GM12864 (cell line): ENCODE data around the gene PCNX1.
"Not testable (repeated sequence)": the region's sequence is repeated elsewhere in the genome, so short reads cannot be mapped to it uniquely, and the experiment has no call there.

Experiments
- DNase-seq: peaks from one replicate; pipeline ENCODE4 v3.0.0-alpha.2; 2011; ENCODE audit warnings: low read depth
- H3K4me3 ChIP-seq: 2 replicates; pipeline ENCODE4 v1.5.1; 2011; ENCODE audit warnings: mild to moderate bottlenecking, low read depth, low read length, control low read depth
- CTCF ChIP-seq: IDR thresholded peaks from 2 replicates; pipeline ENCODE4 v1.5.1; 2011; ENCODE audit warnings: low read depth, mild to moderate bottlenecking, moderate library complexity, low read length, control low read depth, inconsistent platforms; ENCODE audit errors: missing control alignments

The PCNX1 gene

GRCh38 chr14:71121001-71121400 is 213.7 kb downstream of the PCNX1 start:
- no peak overlapping the region for H3K4me3 ChIP-seq
- no peak for TF ChIP-seq CTCF
- no peak for DNase-seq

GRCh38 chr14:71121711-71122110 is 214.5 kb downstream of the PCNX1 start:
- TF ChIP-seq CTCF = no peak
- no peak for DNase-seq
- H3K4me3 ChIP-seq = no peak overlapping the region

GRCh38 chr14:71122866-71123565 is 215.8 kb downstream of the PCNX1 start:
- H3K4me3 ChIP-seq = no peak overlapping the region
- no peak for DNase-seq
- TF ChIP-seq CTCF = no peak

DNA sequence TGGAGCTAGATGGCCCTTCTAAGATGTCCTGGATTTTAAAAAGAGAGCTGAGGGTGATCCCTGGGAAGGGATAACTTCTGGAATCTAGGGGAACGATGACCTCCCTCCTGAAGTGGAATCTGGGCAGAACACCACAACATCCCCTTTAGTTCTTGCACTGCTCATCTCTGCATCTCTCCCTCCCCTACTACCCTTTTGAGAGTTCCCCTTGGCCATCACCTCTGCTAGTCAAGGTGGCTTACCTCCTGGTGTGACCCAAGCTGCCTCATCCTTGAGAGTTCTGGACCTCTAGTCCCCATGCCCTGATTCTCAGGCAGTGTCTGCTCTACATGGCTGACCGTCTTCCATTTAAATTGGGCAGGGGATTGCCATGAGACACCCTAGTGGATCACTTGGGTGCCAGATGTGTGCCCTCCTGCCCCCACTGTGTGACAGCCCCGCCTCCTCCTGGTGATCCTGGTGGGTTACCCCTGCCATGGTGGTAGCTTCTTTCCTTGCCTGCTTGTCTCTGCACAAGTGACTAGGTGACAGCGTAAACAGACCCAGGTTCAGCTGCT is 216.4 kb downstream of the PCNX1 start:
- TF ChIP-seq CTCF = no peak
- DNase-seq = no peak
- no peak overlapping the region for H3K4me3 ChIP-seq

DNA sequence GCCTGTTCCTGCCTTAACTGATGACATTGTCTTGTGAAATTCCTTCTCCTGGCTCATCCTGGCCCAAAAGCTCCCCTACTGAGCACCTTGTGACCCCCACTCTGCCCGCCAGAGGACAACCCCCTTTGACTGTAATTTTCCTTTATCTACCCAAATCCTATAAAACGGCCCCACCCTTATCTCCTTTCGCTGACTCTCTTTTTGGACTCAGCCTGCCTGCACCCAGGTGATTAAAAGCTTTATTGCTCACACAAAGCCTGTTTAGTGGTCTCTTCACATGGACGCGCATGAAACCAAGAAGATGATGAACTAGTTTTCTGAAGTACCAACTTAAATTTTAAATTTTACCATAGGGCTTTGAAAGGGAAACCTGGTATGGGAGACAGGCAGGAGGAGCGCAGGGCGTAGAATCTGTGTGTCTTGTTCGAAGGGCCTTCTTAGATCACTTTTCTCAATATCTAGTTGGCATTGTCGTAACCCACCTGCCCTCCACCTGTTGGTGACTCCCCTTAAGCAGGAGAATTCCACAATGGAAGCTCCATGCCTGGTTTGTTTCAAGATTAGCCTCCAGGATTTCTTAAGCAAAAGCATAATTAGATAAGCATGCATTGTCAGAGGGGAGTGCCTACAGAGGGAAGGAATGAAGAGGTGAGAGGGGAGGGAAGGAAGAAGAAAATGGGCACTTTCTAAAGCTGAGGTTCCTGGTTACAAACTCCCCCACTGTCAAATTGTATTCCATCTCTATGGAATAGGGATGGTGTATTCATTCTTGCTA is 222.6 kb downstream of the PCNX1 start:
- H3K4me3 ChIP-seq, DNase-seq: not testable (repeated sequence)

DNA sequence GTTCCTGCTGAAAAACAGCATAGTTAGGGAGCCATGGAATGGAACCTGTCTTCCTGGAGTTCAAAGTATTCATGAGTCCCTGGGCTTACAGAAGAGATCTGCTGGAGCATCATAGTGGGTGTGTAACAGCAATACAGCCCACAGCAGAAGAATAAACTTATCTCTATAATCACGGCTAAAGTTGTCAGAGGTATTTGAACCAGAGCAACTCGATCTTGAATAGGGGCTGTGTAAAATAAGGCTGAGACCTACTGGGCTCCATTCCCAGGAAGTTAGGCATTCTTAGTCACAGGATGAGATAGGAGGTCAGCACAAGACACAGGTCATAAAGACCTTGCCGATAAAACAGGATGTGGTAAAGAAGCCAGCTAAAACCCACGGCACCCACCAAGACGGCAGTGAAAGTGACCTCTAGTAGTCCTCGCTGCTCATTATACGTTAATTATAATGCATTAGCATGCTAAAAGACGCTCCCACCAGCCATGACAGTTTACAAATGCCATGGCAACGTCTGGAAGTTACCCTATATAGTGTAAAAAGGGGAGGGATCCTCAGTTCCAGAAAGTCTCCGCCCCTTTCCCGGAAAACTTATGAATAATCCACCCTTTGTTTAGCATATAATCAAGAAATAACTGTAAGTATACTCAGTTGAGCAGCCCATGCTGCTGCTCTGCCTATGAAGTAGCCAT is 223.4 kb downstream of the PCNX1 start:
- TF ChIP-seq CTCF = no peak
- H3K4me3 ChIP-seq = no peak overlapping the region

DNA sequence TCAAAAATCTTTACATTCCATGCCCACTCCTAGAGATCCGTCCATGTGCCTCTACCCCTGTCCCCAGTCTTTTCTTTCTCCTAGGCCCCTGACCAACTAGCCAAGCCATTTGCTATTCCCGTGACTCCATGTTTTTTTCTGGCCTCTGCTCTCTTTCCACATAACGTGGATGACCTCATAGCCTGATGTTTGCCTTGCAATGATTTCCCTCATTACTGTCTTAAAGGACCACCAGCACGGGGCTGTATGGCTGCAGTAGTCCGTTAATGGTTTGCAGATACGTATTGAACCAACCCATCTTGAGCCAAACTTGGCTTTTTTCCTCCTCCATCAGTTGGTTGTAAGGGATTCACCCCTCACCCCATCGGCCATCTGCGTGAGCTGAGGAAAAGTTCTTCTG is 226.0 kb downstream of the PCNX1 start:
- DNase-seq = no peak
- no peak for TF ChIP-seq CTCF
- no peak overlapping the region for H3K4me3 ChIP-seq

More for the DNA sequence above, 223.4 kb downstream of the PCNX1 start:
- no peak for DNase-seq
